HepG2 (cell line): ENCODE measurements around the gene C1orf159. TPM values are rescaled to one million over a fixed set of nuclear protein-coding genes. Genes with fewer than 3 reads are reported as not detected.

ENCODE experiments used
- AHR ChIP-seq: IDR thresholded peaks from 2 replicates; pipeline ENCODE4 v1.6.1; 2018; ENCODE audit warnings: missing genetic modification reagents, missing compliant biosample characterization
- ARHGAP35 ChIP-seq: sonication (generic); formaldehyde crosslinking; IDR thresholded peaks from 2 replicates; pipeline ENCODE4 v1.9.0; 2022; ENCODE audit warnings: mild to moderate bottlenecking, inconsistent platforms, moderate library complexity, missing genetic modification reagents, borderline replicate concordance
- CBX1 ChIP-seq: IDR thresholded peaks from one replicate; pipeline ENCODE4 v1.6.1; 2016; ENCODE audit warnings: antibody characterized with exemption, low read depth
- EED ChIP-seq: sonication (generic); formaldehyde crosslinking; IDR thresholded peaks from 2 replicates; pipeline ENCODE4 v1.5.0; 2020; ENCODE audit warnings: mild to moderate bottlenecking, missing genetic modification reagents
- FOXM1 ChIP-seq: sonication (generic); formaldehyde crosslinking; IDR thresholded peaks from 2 replicates; pipeline ENCODE4 v1.5.0; 2020; ENCODE audit warnings: missing genetic modification reagents
- GPN1 ChIP-seq: sonication (generic); formaldehyde crosslinking; IDR thresholded peaks from 2 replicates; pipeline ENCODE4 v1.5.1; 2020; ENCODE audit warnings: missing genetic modification reagents, borderline replicate concordance
- HES4 ChIP-seq: sonication (generic); formaldehyde crosslinking; IDR thresholded peaks from 2 replicates; pipeline ENCODE4 v1.9.0; 2021; ENCODE audit warnings: mild to moderate bottlenecking, missing genetic modification reagents, borderline replicate concordance
- HNRNPL ChIP-seq: fragments of 200-400 bp; formaldehyde crosslinking; IDR thresholded peaks from 2 replicates; pipeline ENCODE4 v1.6.1; 2017; ENCODE audit warnings: mild to moderate bottlenecking, low read depth, low read length
- HOXA9 ChIP-seq: sonication (generic); formaldehyde crosslinking; IDR thresholded peaks from 2 replicates; pipeline ENCODE4 v1.8.1; 2022; ENCODE audit warnings: missing genetic modification reagents, mild to moderate bottlenecking, moderate library complexity, borderline replicate concordance
- IRF2 ChIP-seq: IDR thresholded peaks from 2 replicates; pipeline ENCODE4 v1.6.1; 2018; ENCODE audit warnings: missing genetic modification reagents, missing compliant biosample characterization
- JDP2 ChIP-seq: sonication (generic); formaldehyde crosslinking; IDR thresholded peaks from 2 replicates; pipeline ENCODE4 v1.8.1; 2022; ENCODE audit warnings: missing genetic modification reagents, borderline replicate concordance
- MBNL3 ChIP-seq: fragments of 250-450 bp; sonication (Bioruptor Pico); conservative IDR thresholded peaks from 2 replicates; pipeline ENCODE4 v1.8.0; 2022; ENCODE audit warnings: mild to moderate bottlenecking, inconsistent platforms
- NFYC ChIP-seq: IDR thresholded peaks from 2 replicates; pipeline ENCODE4 v1.6.1; 2016; ENCODE audit warnings: missing genetic modification reagents, missing compliant biosample characterization
- SRY ChIP-seq: sonication (generic); formaldehyde crosslinking; IDR thresholded peaks from 2 replicates; pipeline ENCODE4 v1.8.0; 2022; ENCODE audit warnings: mild to moderate bottlenecking, missing genetic modification reagents
- STAG1 ChIP-seq: sonication (generic); formaldehyde crosslinking; IDR thresholded peaks from 2 replicates; pipeline ENCODE4 v1.4.0; 2020; ENCODE audit warnings: missing genetic modification reagents
- TEAD3 ChIP-seq: optimal IDR thresholded peaks from 2 replicates; pipeline ENCODE3; 2016; ENCODE audit warnings: borderline replicate concordance
- TGIF2 ChIP-seq: IDR thresholded peaks from 2 replicates; pipeline ENCODE4 v1.6.1; 2016; ENCODE audit warnings: control low read depth, missing compliant biosample characterization
- XBP1 ChIP-seq: sonication (generic); formaldehyde crosslinking; IDR thresholded peaks from 2 replicates; pipeline ENCODE4 v1.5.0; 2020; ENCODE audit warnings: missing genetic modification reagents
- ZBTB42 ChIP-seq: sonication (generic); formaldehyde crosslinking; IDR thresholded peaks from 2 replicates; pipeline ENCODE4 v1.5.0; 2020; ENCODE audit warnings: mild to moderate bottlenecking, missing genetic modification reagents
- ZFYVE20 ChIP-seq: sonication (generic); formaldehyde crosslinking; IDR thresholded peaks from 2 replicates; pipeline ENCODE4 v1.8.0; 2023; ENCODE audit warnings: low read depth, mild to moderate bottlenecking, moderate library complexity, missing genetic modification reagents, borderline replicate concordance
- ZMAT3 ChIP-seq: sonication (generic); formaldehyde crosslinking; conservative IDR thresholded peaks from 2 replicates; pipeline ENCODE4 v1.7.0; 2021; ENCODE audit warnings: missing genetic modification reagents
- ZNF234 ChIP-seq: sonication (generic); formaldehyde crosslinking; conservative IDR thresholded peaks from 2 replicates; pipeline ENCODE4 v1.5.1; 2020; ENCODE audit warnings: mild to moderate bottlenecking, missing genetic modification reagents
- ZNF235 ChIP-seq: sonication (generic); formaldehyde crosslinking; IDR thresholded peaks from 2 replicates; pipeline ENCODE4 v1.8.1; 2023; ENCODE audit warnings: mild to moderate bottlenecking, missing genetic modification reagents, borderline replicate concordance
- ZNF33B ChIP-seq: sonication (generic); formaldehyde crosslinking; IDR thresholded peaks from 2 replicates; pipeline ENCODE4 v1.5.1; 2020; ENCODE audit warnings: mild to moderate bottlenecking, missing genetic modification reagents
- ZNF607 ChIP-seq: sonication (generic); formaldehyde crosslinking; IDR thresholded peaks from 2 replicates; pipeline ENCODE4 v1.5.1; 2020; ENCODE audit warnings: missing genetic modification reagents, mild to moderate bottlenecking, borderline replicate concordance
- ZNF616 ChIP-seq: sonication (generic); formaldehyde crosslinking; IDR thresholded peaks from 2 replicates; pipeline ENCODE4 v1.5.0; 2020; ENCODE audit warnings: low read depth, mild to moderate bottlenecking, missing genetic modification reagents
- ZNF678 ChIP-seq: sonication (generic); formaldehyde crosslinking; IDR thresholded peaks from 2 replicates; pipeline ENCODE4 v1.4.0; 2020; ENCODE audit warnings: mild to moderate bottlenecking, missing genetic modification reagents
- ZNF749 ChIP-seq: sonication (generic); formaldehyde crosslinking; IDR thresholded peaks from 2 replicates; pipeline ENCODE4 v1.8.0; 2022; ENCODE audit warnings: mild to moderate bottlenecking, missing genetic modification reagents, moderate library complexity, borderline replicate concordance
- ZNF780A ChIP-seq: sonication (generic); formaldehyde crosslinking; IDR thresholded peaks from 2 replicates; pipeline ENCODE4 v1.8.0; 2022; ENCODE audit warnings: mild to moderate bottlenecking, missing genetic modification reagents, moderate library complexity
- ZNF891 ChIP-seq: sonication (generic); formaldehyde crosslinking; IDR thresholded peaks from 2 replicates; pipeline ENCODE4 v1.5.0; 2020; ENCODE audit warnings: mild to moderate bottlenecking, missing genetic modification reagents
- polyA plus RNA-seq, 8 experiments: library from polyadenylated mRNA; depleted of rRNA in 3 of 8; stranded (reverse) in 7 of 8; unstranded in 1 of 8; fragments of >200 nt; fragmentation: Illumina TruSeq in 4 of 8; extraction: Trizol in 4 of 8; gene quantifications; 2 replicates each; pipeline versions ENCODE4 v1.2.1 to v1.2.3, GENCODE V29; 2011 to 2016; ENCODE audit warnings: low read depth in 4 of 8, missing spikeins in 1 of 8, mixed read lengths in 1 of 8; ENCODE audit not compliant: insufficient read depth in 1 of 8
- total RNA-seq, 5 experiments: library from RNA; depleted of rRNA; stranded (reverse); fragments of >200 nt; fragmentation: Illumina TruSeq; extraction: Trizol; gene quantifications; 2 replicates each; pipeline ENCODE4 v1.2.3, GENCODE V29; 2016; ENCODE audit warnings: low read depth in 1 of 5
- TF ChIP-seq, protein P1 (sequence below): sonication (generic); formaldehyde crosslinking; IDR thresholded peaks from 2 replicates; pipeline ENCODE4 v1.4.0; 2020; ENCODE audit warnings: missing genetic modification reagents, borderline replicate concordance

Gene C1orf159
- total and polyA plus RNA-seq, 2 of the 13 experiments (the other 11 are each of a cell fraction or from before 2014, with no cell fraction given), result 3.8 to 6.7 TPM

DNA sequence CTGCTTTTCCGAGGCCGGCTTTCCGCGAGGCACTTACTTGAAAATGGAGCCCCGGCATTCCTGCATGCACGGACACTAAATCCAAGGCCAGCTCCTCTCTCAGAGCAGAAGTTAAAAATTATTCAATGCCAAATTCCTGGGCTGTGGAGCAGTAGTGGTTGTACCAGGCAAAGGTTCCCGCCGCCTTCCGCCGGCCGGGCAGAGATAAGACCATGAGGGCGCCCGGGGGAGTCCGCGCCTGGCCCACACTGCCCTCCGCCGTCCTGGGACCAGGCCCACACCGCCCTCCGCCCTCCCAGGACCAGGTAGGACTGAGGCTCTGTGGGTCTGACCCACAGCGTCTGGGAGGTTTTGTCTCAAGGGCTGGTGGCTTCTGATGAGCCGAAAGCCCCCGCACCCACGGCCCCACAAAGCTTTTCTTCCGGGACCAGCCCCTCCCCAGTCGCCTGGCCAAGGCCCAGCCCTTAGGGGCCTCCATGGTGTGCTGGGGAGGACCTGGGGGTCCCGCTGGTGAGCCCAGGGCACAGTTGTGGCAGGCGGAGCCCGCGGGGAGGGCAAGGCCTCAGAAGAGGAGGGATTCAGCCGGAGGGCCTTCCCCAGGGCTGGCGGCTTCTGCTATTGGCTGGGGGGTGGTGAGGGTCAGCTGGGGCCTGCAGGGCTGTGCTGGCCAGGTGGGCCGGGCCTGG is 12.7 kb upstream of the C1orf159 start (continued):
- TF ChIP-seq GPN1 (CRISPR knock-in tag), result 0 out of 2 replicates have a peak, but pooled peaks have one; percentile 48
- no peak for TF ChIP-seq ZMAT3 (CRISPR knock-in tag)
- TF ChIP-seq AHR (CRISPR knock-in tag), result no peak
- peak; percentile 58; the same call in 1 of the 2 replicates for TF ChIP-seq HES4 (CRISPR knock-in tag)
- TF ChIP-seq ZNF678 (CRISPR knock-in tag), result no peak
- peak; percentile 27; the same call in 1 of the 2 replicates for TF ChIP-seq NFYC (CRISPR knock-in tag)
- TF ChIP-seq ZBTB42 (CRISPR knock-in tag), result no peak
- no peak for TF ChIP-seq EED (CRISPR knock-in tag)
- peak; percentile 36; the same call in 1 of the 2 replicates for TF ChIP-seq IRF2
- TF ChIP-seq ZNF607 (CRISPR knock-in tag), result 0 out of 2 replicates have a peak, but pooled peaks have one; percentile 30
- TF ChIP-seq HOXA9 (CRISPR knock-in tag), result peak; percentile 53; the same call in 1 of the 2 replicates
- no peak; the same call in 1 of the 2 replicates for TF ChIP-seq JDP2 (CRISPR knock-in tag)
- peak; percentile 7; the same call in 1 of the 2 replicates for TF ChIP-seq SRY (CRISPR knock-in tag)
- TF ChIP-seq FOXM1 (CRISPR knock-in tag), result no peak
- peak; percentile 74; the same call in 1 of the 2 replicates for TF ChIP-seq ARHGAP35
- TF ChIP-seq ZNF616 (CRISPR knock-in tag), result no peak
- TF ChIP-seq ZNF749 (CRISPR knock-in tag), result peak; percentile 35; the same call in 1 of the 2 replicates
- no peak for TF ChIP-seq ZNF235 (CRISPR knock-in tag)
- TF ChIP-seq, protein P1, sequence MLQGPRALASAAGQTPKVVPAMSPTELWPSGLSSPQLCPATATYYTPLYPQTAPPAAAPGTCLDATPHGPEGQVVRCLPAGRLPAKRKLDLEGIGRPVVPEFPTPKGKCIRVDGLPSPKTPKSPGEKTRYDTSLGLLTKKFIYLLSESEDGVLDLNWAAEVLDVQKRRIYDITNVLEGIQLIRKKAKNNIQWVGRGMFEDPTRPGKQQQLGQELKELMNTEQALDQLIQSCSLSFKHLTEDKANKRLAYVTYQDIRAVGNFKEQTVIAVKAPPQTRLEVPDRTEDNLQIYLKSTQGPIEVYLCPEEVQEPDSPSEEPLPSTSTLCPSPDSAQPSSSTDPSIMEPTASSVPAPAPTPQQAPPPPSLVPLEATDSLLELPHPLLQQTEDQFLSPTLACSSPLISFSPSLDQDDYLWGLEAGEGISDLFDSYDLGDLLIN (CRISPR knock-in tag), result no peak
- TF ChIP-seq CBX1, result no peak
- no peak for TF ChIP-seq ZNF780A (CRISPR knock-in tag)
- peak; percentile 72; the same call in 1 of the 2 replicates for TF ChIP-seq HNRNPL
- TF ChIP-seq ZNF33B, result peak; percentile 88
- no peak for TF ChIP-seq MBNL3 (CRISPR knock-in tag)
- no peak for TF ChIP-seq ZFYVE20 (CRISPR knock-in tag)
- TF ChIP-seq TGIF2 (CRISPR knock-in tag), result 0 out of 2 replicates have a peak, but pooled peaks have one; percentile 58
- TF ChIP-seq TEAD3, result peak; percentile 17
- no peak for TF ChIP-seq STAG1
- no peak for TF ChIP-seq ZNF891
- TF ChIP-seq ZNF234 (CRISPR knock-in tag), result no peak
- TF ChIP-seq XBP1, result no peak
